ENCODE results near the gene CEPT1. TPM values are rescaled to one million over a fixed set of nuclear protein-coding genes. Genes with fewer than 3 reads are reported as not detected.

The CEPT1 gene
- total RNA-seq, 1 donor from 2014 or later = 24.2 TPM

DNA sequence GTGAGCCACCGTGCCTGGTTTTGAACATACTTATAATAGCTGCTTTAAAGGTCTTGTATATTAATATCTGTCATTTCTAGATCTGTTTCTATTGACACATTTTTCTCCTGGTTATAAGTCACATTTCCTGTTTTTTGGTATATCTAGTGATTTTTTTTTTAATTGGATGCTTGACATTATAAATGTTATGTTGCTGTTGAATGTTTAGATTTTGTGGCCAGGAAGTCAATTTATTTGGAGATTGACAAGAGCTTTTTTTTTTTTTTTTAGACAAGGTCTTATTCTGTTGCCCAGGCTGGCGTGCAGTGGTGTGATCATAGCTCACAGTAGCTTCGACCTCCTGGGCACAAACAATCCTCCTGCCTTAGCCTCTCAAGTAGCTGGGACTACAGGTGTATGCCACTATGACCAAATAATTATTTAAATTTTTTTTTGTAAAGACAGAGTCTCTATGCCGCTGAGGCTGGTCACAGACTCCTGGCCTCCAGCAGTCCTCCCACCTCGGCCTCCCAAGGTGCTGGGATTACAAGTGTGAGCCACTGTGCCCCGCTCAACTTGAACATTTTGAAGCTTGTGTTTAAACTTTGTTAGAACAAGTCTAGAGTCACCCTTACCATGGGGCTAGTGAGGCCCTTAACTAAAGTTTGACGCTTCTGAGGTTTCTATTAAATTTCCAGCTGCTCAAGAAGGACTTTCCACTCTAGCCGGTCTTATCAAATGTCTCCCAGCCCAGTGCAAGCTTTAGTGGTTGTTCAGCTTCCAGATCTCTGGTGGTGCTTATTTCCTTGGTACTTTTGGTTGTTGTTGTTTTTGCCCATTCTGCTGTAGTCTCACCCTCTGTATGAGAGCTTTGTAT lies 78.9 kb downstream of the CEPT1 start:
- H3K27me3 Mint-ChIP-seq (ENCODE audit: low read depth) = peaks cover 8% of the 10 kb centered on the region
- H3K4me1 Mint-ChIP-seq (ENCODE audit: low read depth) = peaks cover 10% of the 10 kb centered on the region
- H3K27ac Mint-ChIP-seq (ENCODE audit: unreplicated experiment) = no peak overlapping the region
- no peaks in the 10 kb centered on the region for H3K9me3 Mint-ChIP-seq (ENCODE audit: low read depth)
- no peak overlapping the region for H3K4me3 Mint-ChIP-seq (ENCODE audit: unreplicated experiment)
- no peak for DNase-seq (ENCODE audit: low spot score)
- H3K36me3 Mint-ChIP-seq (ENCODE audit: low read depth) = no peaks in the 10 kb centered on the region
- TF ChIP-seq CTCF (IDR thresholded peaks at IDR 0.05) = no peak

- H3K4me3 Mint-ChIP-seq (ENCODE audit: unreplicated experiment) = no peak overlapping the region
- H3K4me1 Mint-ChIP-seq (ENCODE audit: low read depth) = peaks cover 10% of the 10 kb centered on the region
- no peak for DNase-seq (ENCODE audit: low spot score)
- H3K36me3 Mint-ChIP-seq (ENCODE audit: low read depth) = no peaks in the 10 kb centered on the region
- peaks cover 8% of the 10 kb centered on the region for H3K27me3 Mint-ChIP-seq (ENCODE audit: low read depth)
- no peaks in the 10 kb centered on the region for H3K9me3 Mint-ChIP-seq (ENCODE audit: low read depth)
- no peak overlapping the region for H3K27ac Mint-ChIP-seq (ENCODE audit: unreplicated experiment)
- no peak for TF ChIP-seq CTCF (IDR thresholded peaks at IDR 0.05)
Measured at GRCh38 chr1:111219557-111220286, 79.7 kb downstream of the CEPT1 start.

DNA sequence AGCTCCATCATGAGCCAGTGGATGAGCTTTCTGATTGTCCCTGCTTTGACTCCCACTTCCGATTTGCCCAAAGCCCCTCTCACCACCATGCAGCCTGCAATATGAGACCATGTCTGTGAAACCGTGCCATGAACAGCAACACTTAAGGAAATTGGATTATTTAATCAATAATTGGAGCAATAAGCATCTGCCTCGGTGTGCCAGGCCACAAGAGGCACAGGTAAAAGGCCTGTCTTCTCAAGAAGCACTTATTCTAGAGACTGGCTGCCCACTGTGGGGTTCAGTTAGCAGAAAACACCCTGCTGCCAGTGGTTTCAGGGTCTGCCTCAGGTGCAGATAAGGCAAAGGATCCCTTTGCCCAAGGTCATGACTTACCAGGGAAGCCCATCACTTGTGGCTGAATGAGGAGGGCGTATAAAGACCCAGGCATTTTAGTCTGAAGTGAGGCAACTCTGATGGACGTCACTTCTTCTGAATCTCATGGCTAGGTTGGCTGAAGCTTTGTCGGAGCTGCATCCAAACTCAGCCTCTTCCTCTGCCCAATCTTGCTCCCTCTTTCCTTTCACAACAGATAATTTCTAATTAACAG lies 80.4 kb downstream of the CEPT1 start:
- no peak overlapping the region for H3K27ac Mint-ChIP-seq (ENCODE audit: unreplicated experiment)
- H3K9me3 Mint-ChIP-seq (ENCODE audit: low read depth) = no peaks in the 10 kb centered on the region
- H3K27me3 Mint-ChIP-seq (ENCODE audit: low read depth) = peaks cover 8% of the 10 kb centered on the region
- no peaks in the 10 kb centered on the region for H3K36me3 Mint-ChIP-seq (ENCODE audit: low read depth)
- peaks cover 12% of the 10 kb centered on the region for H3K4me1 Mint-ChIP-seq (ENCODE audit: low read depth)
- no peak for DNase-seq (ENCODE audit: low spot score)
- no peak for TF ChIP-seq CTCF (IDR thresholded peaks at IDR 0.05)
- no peak overlapping the region for H3K4me3 Mint-ChIP-seq (ENCODE audit: unreplicated experiment)

GRCh38 chr1:111221276-111221632 lies 81.2 kb downstream of the CEPT1 start:
- no peak overlapping the region for H3K4me3 Mint-ChIP-seq (ENCODE audit: unreplicated experiment)
- no peak for TF ChIP-seq CTCF (IDR thresholded peaks at IDR 0.05)
- H3K36me3 Mint-ChIP-seq (ENCODE audit: low read depth) = no peaks in the 10 kb centered on the region
- H3K27ac Mint-ChIP-seq (ENCODE audit: unreplicated experiment) = no peak overlapping the region
- peaks cover 8% of the 10 kb centered on the region for H3K27me3 Mint-ChIP-seq (ENCODE audit: low read depth)
- H3K9me3 Mint-ChIP-seq (ENCODE audit: low read depth) = no peaks in the 10 kb centered on the region
- peaks cover 21% of the 10 kb centered on the region for H3K4me1 Mint-ChIP-seq (ENCODE audit: low read depth)
- DNase-seq (ENCODE audit: low spot score) = no peak

GRCh38 chr1:111221633-111222291 lies 81.7 kb downstream of the CEPT1 start:
- no peak for TF ChIP-seq CTCF (IDR thresholded peaks at IDR 0.05)
- peaks cover 8% of the 10 kb centered on the region for H3K27me3 Mint-ChIP-seq (ENCODE audit: low read depth)

More at GRCh38 chr1:111221633-111222291, 81.7 kb downstream of the CEPT1 start:
- Mint-ChIP-seq H3K27ac (ENCODE audit: unreplicated experiment) (no peak overlapping the region), H3K4me3 (ENCODE audit: unreplicated experiment) (no peak overlapping the region), H3K9me3 (ENCODE audit: low read depth) (no peaks in the 10 kb centered on the region), H3K36me3 (ENCODE audit: low read depth) (no peaks in the 10 kb centered on the region), H3K4me1 (ENCODE audit: low read depth) (peaks cover 22% of the 10 kb centered on the region)
- no peak for DNase-seq (ENCODE audit: low spot score)
